ENCODE results near the gene PCDH8.
"Not testable (repeated sequence)": the region's sequence is repeated elsewhere in the genome, so short reads cannot be mapped to it uniquely, and the experiment has no call there.

The PCDH8 gene

DNA sequence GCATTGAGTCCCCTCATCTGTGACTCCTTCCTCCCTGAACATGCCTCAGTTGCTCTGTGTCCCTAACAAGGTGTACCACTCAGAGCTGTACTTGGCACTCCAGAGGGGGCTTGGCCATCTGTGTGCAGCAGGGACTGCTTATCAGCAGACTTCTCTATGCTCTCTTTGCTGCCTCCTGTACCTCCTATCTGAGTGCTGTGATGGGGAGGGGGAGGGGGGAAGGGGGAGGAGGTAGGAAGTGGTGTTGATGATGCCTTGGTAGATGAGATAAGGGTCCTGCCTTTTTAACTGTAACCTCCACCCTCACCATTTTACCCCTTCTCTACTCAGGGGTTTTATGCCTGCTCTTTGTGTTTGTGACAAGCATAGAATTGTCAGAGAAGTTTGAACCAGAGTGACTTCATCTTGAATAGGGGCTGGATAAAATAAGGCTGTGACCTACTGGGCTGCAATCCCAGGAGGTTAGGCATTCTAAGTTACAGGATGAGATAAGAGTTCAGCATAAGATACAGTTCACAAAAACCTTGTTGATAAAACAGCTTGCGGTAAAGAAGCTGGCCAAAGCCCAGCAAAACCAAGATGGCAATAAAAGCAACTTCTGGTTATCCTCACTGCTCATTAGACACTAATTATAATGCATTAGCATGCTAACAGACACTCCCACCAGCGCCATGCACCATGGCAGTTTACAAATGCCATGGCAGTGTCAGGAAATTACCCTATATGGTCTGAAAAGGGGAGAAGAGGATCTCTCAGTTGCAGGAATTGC lies 13.2 kb downstream of the PCDH8 start:
- no peak overlapping the region for H3K27ac ChIP-seq
- no peak for TF ChIP-seq ZFX (IDR thresholded peaks at IDR 0.05)
- TF ChIP-seq CTCF (conservative IDR thresholded peaks at IDR 0.05), result no peak

DNA sequence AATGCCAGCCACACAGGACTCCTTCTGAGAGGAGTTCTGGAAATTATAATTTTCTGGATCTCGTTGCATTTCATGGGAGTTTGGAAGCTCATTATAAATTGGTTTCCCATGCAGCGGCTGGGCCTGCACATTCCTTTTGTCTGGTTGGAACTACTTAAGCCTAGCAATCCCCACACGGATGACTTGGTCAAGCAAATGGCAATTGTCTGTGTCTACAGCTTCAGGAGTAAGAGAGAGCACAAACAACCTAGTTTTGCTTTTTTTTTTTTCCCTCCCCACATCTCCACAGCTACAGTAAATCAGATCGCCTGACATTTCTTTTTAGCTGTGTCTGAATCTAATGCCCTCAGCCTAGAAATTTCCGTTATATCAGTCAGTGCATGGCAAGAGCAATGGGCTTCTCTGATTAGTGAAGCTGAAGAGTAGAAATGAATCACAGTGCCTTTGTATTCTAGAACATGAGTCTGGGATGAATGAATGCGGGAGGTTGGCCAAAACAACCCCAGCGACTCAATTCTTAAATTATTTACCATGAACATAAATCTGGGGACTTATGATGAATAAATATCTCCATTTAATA lies 15.1 kb downstream of the PCDH8 start:
- H3K27ac ChIP-seq, result no peak overlapping the region
- TF ChIP-seq ZFX (IDR thresholded peaks at IDR 0.05), result no peak

GRCh38 chr13:52832313-52832712 lies 16.1 kb downstream of the PCDH8 start:
- H3K27ac ChIP-seq, result no peak overlapping the region
- TF ChIP-seq ZFX (IDR thresholded peaks at IDR 0.05), result no peak
- no peak for TF ChIP-seq CTCF (conservative IDR thresholded peaks at IDR 0.05)

DNA sequence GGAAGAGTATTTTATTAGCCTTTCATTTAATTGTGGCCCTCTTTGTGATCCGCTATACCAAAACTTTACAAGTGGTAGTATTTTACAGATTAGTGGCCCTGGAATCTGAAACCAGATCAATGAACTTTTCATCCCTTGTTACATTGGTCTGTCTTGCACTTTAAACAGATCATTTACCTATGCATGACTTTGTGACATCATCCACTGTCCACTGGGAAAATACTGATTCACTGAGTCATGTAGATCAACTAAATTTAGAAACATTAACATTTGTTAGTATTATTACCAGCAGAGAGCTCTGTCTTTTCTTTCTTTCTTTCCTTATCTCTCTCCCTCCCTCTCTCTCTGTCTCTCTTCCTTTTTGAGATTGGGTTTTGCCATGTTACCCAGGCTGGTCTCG lies 17.5 kb downstream of the PCDH8 start:
- TF ChIP-seq ZFX (IDR thresholded peaks at IDR 0.05) (no peak), CTCF (conservative IDR thresholded peaks at IDR 0.05) (no peak)
- no peak overlapping the region for H3K27ac ChIP-seq

GRCh38 chr13:52827839-52828238 lies 20.6 kb downstream of the PCDH8 start:
- H3K27ac ChIP-seq, result no peak overlapping the region
- no peak for TF ChIP-seq CTCF (conservative IDR thresholded peaks at IDR 0.05)
- no peak for TF ChIP-seq ZFX (IDR thresholded peaks at IDR 0.05)

DNA sequence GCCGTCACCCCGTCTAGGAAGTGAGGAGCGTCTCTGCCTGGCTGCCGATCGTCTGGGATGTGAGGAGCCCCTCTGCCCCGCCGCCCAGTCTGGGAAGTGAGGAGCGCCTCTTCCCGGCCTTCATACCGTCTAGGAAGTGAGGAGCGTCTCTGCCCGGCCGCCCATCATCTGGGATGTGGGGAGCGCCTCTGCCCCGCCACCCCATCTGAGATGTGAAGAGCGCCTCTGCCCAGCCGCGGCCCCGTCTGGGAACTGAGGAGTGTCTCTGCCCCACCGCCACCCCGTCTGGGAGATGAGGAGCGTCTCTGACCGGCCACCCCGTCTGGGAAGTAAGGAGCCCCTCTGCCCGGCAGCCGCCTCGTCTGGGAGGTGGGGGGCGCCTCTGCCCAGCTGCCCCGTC lies 30.6 kb downstream of the PCDH8 start:
- H3K27ac ChIP-seq, result not testable (repeated sequence)

GRCh38 chr13:52815330-52815729 lies 33.1 kb downstream of the PCDH8 start:
- TF ChIP-seq CTCF (conservative IDR thresholded peaks at IDR 0.05) (no peak), ZFX (IDR thresholded peaks at IDR 0.05) (no peak)
- no peak overlapping the region for H3K27ac ChIP-seq

- TF ChIP-seq CTCF (conservative IDR thresholded peaks at IDR 0.05) (no peak), ZFX (IDR thresholded peaks at IDR 0.05) (no peak)
Observed at GRCh38 chr13:52812941-52813340, 35.5 kb downstream of the PCDH8 start.

More at GRCh38 chr13:52812941-52813340, 35.5 kb downstream of the PCDH8 start:
- H3K27ac ChIP-seq, result no peak overlapping the region

All from C4-2B (cell line).